H1 (cell line): ENCODE results near the gene ACTN4. TPM values are rescaled to one million over a fixed set of nuclear protein-coding genes. Genes with fewer than 3 reads are reported as not detected.
"Not testable (repeated sequence)": the region's sequence is repeated elsewhere in the genome, so short reads cannot be mapped to it uniquely, and the experiment has no call there.

Source experiments
- CTCF ChIA-PET: fragments of 300-600 bp; sonication (Branson Sonifier 250); formaldehyde crosslinking; loops from one replicate; lab custom pipeline; 2021; ENCODE audit not compliant: partially characterized antibody; lab: Charles Lee
- POLR2A ChIA-PET: fragments of 300-600 bp; sonication (Branson Sonifier 250); formaldehyde crosslinking; loops from one replicate; lab custom pipeline; 2021; ENCODE audit warnings: inconsistent platforms; ENCODE audit not compliant: partially characterized antibody; lab: Charles Lee
- DNase-seq, 2 experiments: peaks; one replicate each; pipeline versions ENCODE4 v3.0.0 to v3.0.0-alpha.2; 2010 to 2022; ENCODE audit warnings: low spot score in 2 of 2, low read depth in 1 of 2, mixed read lengths in 1 of 2
- FAIRE-seq: peaks from 2 replicates; lab custom pipeline; 2011; peaks lifted over from hg19 to GRCh38; lab: Jason Lieb, UNC
- H2AFZ ChIP-seq: 2 replicates; pipeline ENCODE4 v1.8.1; 2012; ENCODE audit warnings: low read length, inconsistent platforms
- H2AK5ac ChIP-seq: 2 replicates; pipeline ENCODE4 v1.6.1; 2013; ENCODE audit warnings: low read depth, low read length
- H2BK120ac ChIP-seq: replicated peaks from 2 replicates; pipeline ENCODE3; 2013; ENCODE audit warnings: low read depth, low read length, inconsistent platforms
- H2BK12ac ChIP-seq: 2 replicates; pipeline ENCODE4 v1.6.1; 2013; ENCODE audit warnings: low read depth, low read length
- H2BK15ac ChIP-seq: 2 replicates; pipeline ENCODE4 v1.6.1; 2013; ENCODE audit warnings: low read length
- H2BK20ac ChIP-seq: 2 replicates; pipeline ENCODE4 v1.6.1; 2013; ENCODE audit warnings: low read length
- H2BK5ac ChIP-seq: 2 replicates; pipeline ENCODE4 v1.6.1; 2013; ENCODE audit warnings: low read depth, low read length
- H3K14ac ChIP-seq: 2 replicates; pipeline ENCODE4 v1.6.1; 2013; ENCODE audit warnings: inconsistent platforms; ENCODE audit not compliant: insufficient read length
- H3K18ac ChIP-seq: 2 replicates; pipeline ENCODE4 v1.6.1; 2013; ENCODE audit warnings: low read length; ENCODE audit errors: extremely low read depth
- H3K23ac ChIP-seq: 2 replicates; pipeline ENCODE4 v1.6.1; 2013; ENCODE audit warnings: inconsistent platforms; ENCODE audit not compliant: insufficient read length
- H3K23me2 ChIP-seq: 2 replicates; pipeline ENCODE4 v1.6.1; 2013; ENCODE audit warnings: low read depth, low read length
- H3K27ac ChIP-seq: 2 replicates; pipeline ENCODE4 v1.6.1; 2011; ENCODE audit warnings: low read depth, low read length, inconsistent platforms
- H3K27me3 ChIP-seq, 4 experiments: replicated peaks in 1 of 4; 1 replicate in 1 of 4; 2 replicates in 3 of 4; pipeline versions ENCODE4 v1.6.1 to v1.8.1; 2011 to 2013; ENCODE audit warnings: low read length in 3 of 4, mild to moderate bottlenecking in 3 of 4, inconsistent platforms in 2 of 4, mixed read lengths in 2 of 4, moderate library complexity in 1 of 4; ENCODE audit not compliant: control insufficient read depth in 3 of 4, insufficient read depth in 3 of 4; ENCODE audit errors: extremely low read depth in 1 of 4
- H3K36me3 ChIP-seq, 4 experiments: 2 replicates each; pipeline versions ENCODE4 v1.6.1 to v1.8.1; 2011 to 2013; ENCODE audit warnings: mild to moderate bottlenecking in 4 of 4, low read length in 3 of 4, moderate library complexity in 2 of 4, control low read depth in 1 of 4, inconsistent platforms in 1 of 4; ENCODE audit not compliant: insufficient read depth in 4 of 4, control insufficient read depth in 2 of 4
- H3K4ac ChIP-seq: replicated peaks from 2 replicates; pipeline ENCODE3; 2013; ENCODE audit warnings: low read length, low read depth, mixed read lengths, inconsistent platforms; ENCODE audit not compliant: insufficient read length
- H3K4me1 ChIP-seq, 4 experiments: replicated peaks in 1 of 4; 1 replicate in 1 of 4; 2 replicates in 3 of 4; pipeline versions ENCODE4 v1.6.1 to v1.8.1; 2011 to 2013; ENCODE audit warnings: low read length in 3 of 4, inconsistent platforms in 2 of 4, mixed read lengths in 1 of 4; ENCODE audit not compliant: insufficient read depth in 4 of 4, control insufficient read depth in 3 of 4
- H3K4me2 ChIP-seq, 2 experiments: 2 replicates each; pipeline versions ENCODE4 v1.6.1 to v1.8.1; 2011 to 2013; ENCODE audit warnings: low read depth in 2 of 2, low read length in 2 of 2, control low read depth in 1 of 2, inconsistent platforms in 1 of 2, mild to moderate bottlenecking in 1 of 2; ENCODE audit not compliant: insufficient read depth in 1 of 2
- H3K4me3 ChIP-seq, 4 experiments: fragments of 200-600, 300-600 bp in 1 of 4; sonication (generic), shearing (Covaris generic), sonication (Bioruptor Twin) in 1 of 4; 2 replicates each; pipeline versions ENCODE4 v1.5.1 to v1.8.1; 2011 to 2016; ENCODE audit warnings: low read length in 4 of 4, low read depth in 3 of 4, control low read depth in 2 of 4, inconsistent platforms in 2 of 4, mild to moderate bottlenecking in 2 of 4, mixed read lengths in 1 of 4, moderate library complexity in 1 of 4; ENCODE audit not compliant: insufficient read depth in 2 of 4; ENCODE audit errors: extremely low read depth in 1 of 4
- H3K56ac ChIP-seq: replicated peaks from 2 replicates; pipeline ENCODE3; 2013; ENCODE audit warnings: low read depth, mild to moderate bottlenecking, mixed read lengths, low read length, inconsistent platforms; ENCODE audit not compliant: insufficient read length
- H3K79me1 ChIP-seq: 2 replicates; pipeline ENCODE4 v1.6.1; 2013; ENCODE audit warnings: low read depth, low read length, control low read depth
- H3K79me2 ChIP-seq, 2 experiments: 2 replicates each; pipeline versions ENCODE4 v1.6.1 to v1.8.1; 2012 to 2013; ENCODE audit warnings: low read length in 2 of 2, mild to moderate bottlenecking in 2 of 2, inconsistent platforms in 1 of 2; ENCODE audit not compliant: insufficient read depth in 2 of 2, control insufficient read depth in 1 of 2
- H3K9ac ChIP-seq, 4 experiments: replicated peaks in 1 of 4; 1 replicate in 1 of 4; 2 replicates in 3 of 4; pipeline versions ENCODE4 v1.6.1 to v1.8.1; 2011 to 2013; ENCODE audit warnings: low read depth in 3 of 4, low read length in 3 of 4, control low read depth in 2 of 4, mild to moderate bottlenecking in 2 of 4, moderate library complexity in 2 of 4, inconsistent platforms in 1 of 4; ENCODE audit errors: extremely low read depth in 1 of 4
- H3K9me3 ChIP-seq, 2 experiments: 2 replicates each; pipeline versions ENCODE4 v1.6.1 to v1.8.1; 2012 to 2013; ENCODE audit warnings: mild to moderate bottlenecking in 2 of 2, moderate library complexity in 2 of 2, control low read depth in 1 of 2, inconsistent platforms in 1 of 2, low read depth in 1 of 2, low read length in 1 of 2, mixed read lengths in 1 of 2; ENCODE audit not compliant: insufficient read depth in 2 of 2
- H4K20me1 ChIP-seq, 2 experiments: replicated peaks in 1 of 2; 2 replicates each; pipeline versions ENCODE3 to v1.8.1; 2011 to 2013; ENCODE audit warnings: inconsistent platforms in 2 of 2, low read length in 2 of 2, mild to moderate bottlenecking in 1 of 2; ENCODE audit not compliant: insufficient read depth in 2 of 2, control insufficient read depth in 1 of 2
- H4K5ac ChIP-seq: 2 replicates; pipeline ENCODE4 v1.6.1; 2013; ENCODE audit warnings: low read length, low read depth, mixed read lengths, inconsistent platforms; ENCODE audit not compliant: insufficient read length
- H4K8ac ChIP-seq: 2 replicates; pipeline ENCODE4 v1.8.0; 2013; ENCODE audit warnings: mild to moderate bottlenecking, moderate library complexity, low read length, inconsistent platforms; ENCODE audit not compliant: insufficient read depth; ENCODE audit errors: extremely low read depth
- H4K91ac ChIP-seq: replicated peaks from 2 replicates; pipeline ENCODE3; 2013; ENCODE audit warnings: low read length, mixed read lengths, inconsistent platforms; ENCODE audit not compliant: insufficient read length
- WGBS, 2 experiments: shearing (Covaris generic) in 1 of 2; methylation state at CpG; one replicate each; pipeline versions ENCODE4 v1.1.6 to v1.1.7; 2013 to 2015; ENCODE audit warnings: low lambda C conversion rate in 2 of 2, mixed read lengths in 2 of 2, inconsistent platforms in 1 of 2, low coverage in 1 of 2, missing lambda C conversion rate in 1 of 2; ENCODE audit not compliant: insufficient replicate concordance in 2 of 2, insufficient coverage in 1 of 2, insufficient read length in 1 of 2; ENCODE audit errors: extremely low coverage in 1 of 2, missing lambda C conversion rate in 1 of 2; 5-methylcytosine and 5-hydroxymethylcytosine counted together
- polyA plus RNA-seq, 7 experiments: library from polyadenylated mRNA; depleted of rRNA in 3 of 7; stranded (reverse) in 5 of 7; unstranded in 2 of 7; fragments of >200 nt in 5 of 7; fragments of 200-250 nt in 2 of 7; gene quantifications; 1 replicate in 5 of 7; 2 replicates in 1 of 7; 4 replicates in 1 of 7; pipeline versions ENCODE4 v1.2.1 to v1.2.3, GENCODE V29; 2011 to 2013; ENCODE audit warnings: missing spikeins in 2 of 7, mixed read lengths in 2 of 7
- total RNA-seq: library from RNA; stranded (reverse); fragmentation: NEBNext Ultra II Directional; extraction: Animal tissue kit (Norgen Biotek cat#: 25700); gene quantifications from 2 replicates; pipeline ENCODE4 v1.2.1, GENCODE V29; 2021

ACTN4 gene
- total and polyA plus RNA-seq, 2 of the 8 experiments (the other 6 are each of a cell fraction or from before 2014, with no cell fraction given): 211 to 520 TPM

- FAIRE-seq, H2BK15ac ChIP-seq, H3K56ac ChIP-seq, H3K4ac ChIP-seq, H3K27ac ChIP-seq, H4K5ac ChIP-seq, H3K18ac ChIP-seq, H3K4me2 ChIP-seq, H3K14ac ChIP-seq, H3K9ac ChIP-seq, H4K20me1 ChIP-seq, H2BK12ac ChIP-seq, H3K4me1 ChIP-seq, POLR2A ChIA-PET, H4K91ac ChIP-seq, H4K8ac ChIP-seq, DNase-seq, H3K23ac ChIP-seq, H3K79me2 ChIP-seq, H2BK120ac ChIP-seq, H3K36me3 ChIP-seq, H3K4me3 ChIP-seq, H2AFZ ChIP-seq, H3K27me3 ChIP-seq, H3K9me3 ChIP-seq, H2BK5ac ChIP-seq, CTCF ChIA-PET, H2AK5ac ChIP-seq, H3K23me2 ChIP-seq, H2BK20ac ChIP-seq, H3K79me1 ChIP-seq: not testable (repeated sequence)
- no CpG with 5 or more reads among the region's 22 CpGs for WGBS, 2 experiments
Observed at GRCh38 chr19:38770949-38771275, 123.5 kb downstream of the ACTN4 start.

DNA sequence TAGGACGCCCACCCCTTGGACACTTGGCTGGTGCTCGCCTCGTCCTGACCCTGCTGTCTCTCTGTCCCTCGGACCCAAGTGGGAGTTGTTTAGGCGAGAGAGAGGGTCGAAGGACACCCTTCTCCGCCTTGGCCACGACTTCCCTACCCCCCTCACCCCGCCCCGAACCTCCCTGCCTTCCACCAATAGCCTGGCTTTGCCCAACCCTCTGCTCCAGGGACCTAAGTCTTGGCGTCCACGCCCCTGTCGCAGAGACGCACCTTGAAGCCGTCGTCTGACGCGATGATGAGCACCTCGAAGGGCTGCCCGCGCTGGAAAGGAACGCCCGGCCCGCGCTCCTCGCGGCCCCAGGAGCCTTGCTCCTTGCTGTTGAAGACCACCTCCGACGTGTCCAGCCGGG, 124.1 kb downstream of the ACTN4 start:
- H3K4me2 ChIP-seq, H3K27me3 ChIP-seq, H3K9me3 ChIP-seq, H3K4me1 ChIP-seq, H3K79me2 ChIP-seq, H2BK12ac ChIP-seq, POLR2A ChIA-PET, H4K5ac ChIP-seq, H2BK20ac ChIP-seq, H2AK5ac ChIP-seq, FAIRE-seq, H3K23ac ChIP-seq, H2BK5ac ChIP-seq, H4K8ac ChIP-seq, H3K23me2 ChIP-seq, H3K14ac ChIP-seq, H3K56ac ChIP-seq, CTCF ChIA-PET, DNase-seq, H3K36me3 ChIP-seq, H3K4me3 ChIP-seq, H4K20me1 ChIP-seq, H3K18ac ChIP-seq, H2AFZ ChIP-seq, H4K91ac ChIP-seq, H3K4ac ChIP-seq, H3K79me1 ChIP-seq, H3K9ac ChIP-seq, H2BK15ac ChIP-seq, H2BK120ac ChIP-seq, H3K27ac ChIP-seq: not testable (repeated sequence)
- WGBS, 2 experiments: no CpG with 5 or more reads among the region's 30 CpGs
